SK-N-SH treated with all-trans-retinoic acid at 6 μM for 48 hours (cell line): ENCODE measurements around the gene COL23A1.

ENCODE experiments used
- ARNTL ChIP-seq: fragments of 450-650 bp; formaldehyde crosslinking; IDR thresholded peaks from 2 replicates; pipeline ENCODE4 v1.5.0; 2020; ENCODE audit warnings: low read depth, mild to moderate bottlenecking, moderate library complexity, borderline replicate concordance
- CREB5 ChIP-seq: fragments of 250-450 bp; sonication (Bioruptor Pico); IDR thresholded peaks from 2 replicates; pipeline ENCODE4 v1.5.1; 2020; ENCODE audit warnings: low read depth, mild to moderate bottlenecking, moderate library complexity
- CSDC2 ChIP-seq: fragments of 250-450 bp; sonication (Bioruptor Pico); IDR thresholded peaks from 2 replicates; pipeline ENCODE4 v1.5.0; 2020; ENCODE audit warnings: mild to moderate bottlenecking, moderate library complexity
- ESRRG ChIP-seq: fragments of 250-450 bp; sonication (Bioruptor Pico); IDR thresholded peaks from 2 replicates; pipeline ENCODE4 v1.6.1; 2021; ENCODE audit warnings: mild to moderate bottlenecking
- GLIS3 ChIP-seq: fragments of 250-450 bp; sonication (Bioruptor Pico); IDR thresholded peaks from 2 replicates; pipeline ENCODE4 v1.5.0; 2020; ENCODE audit warnings: mild to moderate bottlenecking, moderate library complexity
- ISL1 ChIP-seq: fragments of 250-450 bp; sonication (Bioruptor Pico); IDR thresholded peaks from 2 replicates; pipeline ENCODE4 v2.1.2; 2022; ENCODE audit warnings: mild to moderate bottlenecking, moderate library complexity
- PPARA ChIP-seq: fragments of 250-450 bp; sonication (Bioruptor Pico); IDR thresholded peaks from 2 replicates; pipeline ENCODE4 v1.5.0; 2020; ENCODE audit warnings: mild to moderate bottlenecking, borderline replicate concordance
- SNAI2 ChIP-seq: fragments of 250-450 bp; sonication (Bioruptor Pico); IDR thresholded peaks from 2 replicates; pipeline ENCODE4 v1.5.0; 2020; ENCODE audit warnings: mild to moderate bottlenecking, moderate library complexity
- TCF4 ChIP-seq: fragments of 250-450 bp; sonication (Bioruptor Pico); IDR thresholded peaks from 2 replicates; pipeline ENCODE4 v1.8.0; 2021; ENCODE audit warnings: mild to moderate bottlenecking, moderate library complexity, borderline replicate concordance
- TOX ChIP-seq: fragments of 250-450 bp; sonication (Bioruptor Pico); IDR thresholded peaks from 2 replicates; pipeline ENCODE4 v1.8.0; 2021; ENCODE audit warnings: mild to moderate bottlenecking, moderate library complexity, borderline replicate concordance
- ZFP30 ChIP-seq: fragments of 450-650 bp; formaldehyde crosslinking; IDR thresholded peaks from 2 replicates; pipeline ENCODE4 v1.5.0; 2022; ENCODE audit warnings: mild to moderate bottlenecking, moderate library complexity
- ZNF8 ChIP-seq: fragments of 450-650 bp; formaldehyde crosslinking; IDR thresholded peaks from 2 replicates; pipeline ENCODE4 v1.5.0; 2020; ENCODE audit warnings: mild to moderate bottlenecking, moderate library complexity

- TF ChIP-seq CSDC2 (CRISPR knock-in tag) (no peak), TOX (CRISPR knock-in tag) (no peak), ARNTL (CRISPR knock-in tag) (no peak), ZFP30 (CRISPR knock-in tag) (no peak), ESRRG (no peak), ZNF8 (no peak), SNAI2 (CRISPR knock-in tag) (no peak), ISL1 (CRISPR knock-in tag) (no peak), TCF4 (no peak), GLIS3 (CRISPR knock-in tag) (no peak), PPARA (no peak), CREB5 (no peak)
These were observed 57.5 kb downstream of the COL23A1 start for GRCh38 chr5:178532666-178533065.
